Measurements from ENCODE around the gene NIN. TPM values are rescaled to one million over a fixed set of nuclear protein-coding genes. Genes with fewer than 3 reads are reported as not detected.
A peak's percentile ranks its signal among the peaks of the same experiment; 100 is the strongest.

NIN gene
- total RNA-seq, 2 donors from 2014 or later = 14.3 to 20.5 TPM

GRCh38 chr14:50830044-50830931, 674 bp downstream of the NIN start:
- intact Hi-C loops (cut with DNase I) = no loop called here
- WGBS = under 1% methylated on average over 72 of the region's 93 CpGs
- peak overlapping the region; percentile 83 to 87 for H3K27ac ChIP-seq
- peak overlapping the region; percentile 86 to 87 for H3K4me3 ChIP-seq
- H3K4me1 ChIP-seq (replicated peaks) = no peaks in the 10 kb centered on the region
- DNase-seq (ENCODE audit: low spot score) = peak; percentile 29
- H3K27me3 ChIP-seq (replicated peaks; ENCODE audit: insufficient read depth) = no peaks in the 10 kb centered on the region
- TF ChIP-seq POLR2A (IDR thresholded peaks at IDR 0.05) (no peak), CTCF (IDR thresholded peaks at IDR 0.05) (no peak), POLR2AphosphoS5 (IDR thresholded peaks at IDR 0.05) (no peak)
- no peaks in the 10 kb centered on the region for H3K36me3 ChIP-seq
- H3K9me3 ChIP-seq = no peaks in the 10 kb centered on the region

DNA sequence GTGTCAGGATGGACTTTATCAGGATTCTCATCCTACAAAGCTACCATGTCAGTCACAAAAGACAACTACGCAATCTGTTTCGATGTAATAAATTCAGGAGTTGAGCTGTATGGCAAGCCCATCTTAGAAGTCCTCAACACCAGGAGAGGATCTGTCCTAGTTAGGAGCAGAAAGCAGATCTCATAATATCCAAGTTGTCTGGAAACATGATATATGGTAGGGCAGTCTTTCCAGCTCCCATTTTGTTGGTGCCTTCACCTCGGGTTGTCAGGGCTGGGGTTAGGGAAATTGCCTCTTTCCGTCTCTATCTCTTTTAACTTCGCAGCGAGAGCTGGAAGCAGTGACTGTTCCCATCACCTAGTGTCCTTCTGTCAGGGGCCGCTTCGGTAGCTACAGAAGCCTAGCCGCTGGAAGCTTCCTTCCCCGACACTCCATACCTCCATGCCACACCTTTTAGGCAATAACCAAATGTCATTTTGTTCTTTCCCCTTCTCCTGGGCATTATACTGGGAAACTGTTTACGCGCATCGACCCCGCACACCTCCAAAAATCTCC, 1.4 kb downstream of the NIN start:
- no peaks in the 10 kb centered on the region for H3K9me3 ChIP-seq
- peak overlapping the region; percentile 86 to 87 for H3K4me3 ChIP-seq
- intact Hi-C loops (cut with DNase I) = no loop called here
- peak overlapping the region; percentile 83 to 87 for H3K27ac ChIP-seq
- 25% methylated on average over 14 of the region's 14 CpGs for WGBS
- DNase-seq (ENCODE audit: low spot score) = no peak
- H3K4me1 ChIP-seq (replicated peaks) = no peaks in the 10 kb centered on the region
- H3K36me3 ChIP-seq = no peaks in the 10 kb centered on the region
- H3K27me3 ChIP-seq (replicated peaks; ENCODE audit: insufficient read depth) = no peaks in the 10 kb centered on the region
- no peak for TF ChIP-seq POLR2A (IDR thresholded peaks at IDR 0.05)
- no peak for TF ChIP-seq CTCF (IDR thresholded peaks at IDR 0.05)
- no peak for TF ChIP-seq POLR2AphosphoS5 (IDR thresholded peaks at IDR 0.05)

DNA sequence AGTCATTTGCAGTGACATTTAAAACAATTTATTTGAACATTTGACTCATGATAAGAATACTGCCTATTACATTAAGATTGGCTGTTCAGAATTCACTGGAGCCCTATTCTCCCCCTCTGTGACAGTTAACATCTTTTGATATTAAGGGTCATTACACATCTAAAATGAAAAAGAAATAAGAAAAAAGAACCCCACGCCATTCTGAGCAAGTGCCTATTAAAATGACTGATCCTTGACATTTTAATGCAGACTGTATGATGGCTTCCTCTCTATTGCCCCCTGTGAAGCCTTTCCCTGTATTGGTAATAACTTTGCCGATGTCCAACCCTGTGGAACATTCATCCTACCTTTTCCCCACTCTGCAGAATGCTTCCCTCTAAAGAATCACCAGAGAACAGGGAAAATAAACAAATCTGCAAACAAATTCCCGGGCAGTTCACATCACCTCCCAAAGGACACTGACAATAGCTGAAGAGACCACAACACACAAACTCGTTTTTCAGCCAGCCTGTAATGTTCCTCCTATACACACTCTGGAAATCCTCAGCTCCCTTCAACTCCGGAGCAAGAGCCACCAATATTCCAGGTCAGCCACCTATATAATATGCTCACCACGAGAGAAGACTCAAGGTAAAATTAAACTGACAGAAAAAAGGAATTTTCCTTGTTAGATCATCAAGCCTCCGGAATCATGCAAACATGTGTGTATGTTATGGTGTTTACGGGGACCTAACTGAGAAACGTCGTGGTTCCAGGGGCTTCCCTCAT, 2.1 kb downstream of the NIN start:
- intact Hi-C loops (cut with DNase I) = no loop called here
- Histone ChIP-seq H3K9me3 (no peaks in the 10 kb centered on the region), H3K4me3 (peak overlapping the region in 1 of 2 donors; percentile 87), H3K27ac (no peak overlapping the region), H3K36me3 (no peaks in the 10 kb centered on the region), H3K4me1 (replicated peaks) (no peaks in the 10 kb centered on the region), H3K27me3 (replicated peaks; ENCODE audit: insufficient read depth) (no peaks in the 10 kb centered on the region)
- WGBS = 82% methylated on average over 10 of the region's 10 CpGs
- no peak for TF ChIP-seq CTCF (IDR thresholded peaks at IDR 0.05)
- DNase-seq (ENCODE audit: low spot score) = no peak

- no peak overlapping the region for H3K27ac ChIP-seq
- H3K36me3 ChIP-seq = no peaks in the 10 kb centered on the region
- WGBS = 96% methylated on average over 8 of the region's 8 CpGs
- no peak overlapping the region for H3K4me3 ChIP-seq
- DNase-seq (ENCODE audit: low spot score) = no peak
- no peak for TF ChIP-seq CTCF (IDR thresholded peaks at IDR 0.05)
- no peak for TF ChIP-seq POLR2AphosphoS5 (IDR thresholded peaks at IDR 0.05)
- H3K4me1 ChIP-seq (replicated peaks) = no peaks in the 10 kb centered on the region
- no peaks in the 10 kb centered on the region for H3K9me3 ChIP-seq
- H3K27me3 ChIP-seq (replicated peaks; ENCODE audit: insufficient read depth) = no peaks in the 10 kb centered on the region
- intact Hi-C loops (cut with DNase I) = no loop called here
Observed at GRCh38 chr14:50826681-50827080, 4.3 kb downstream of the NIN start.
